ENCODE data around the gene TBC1D14.

DNA sequence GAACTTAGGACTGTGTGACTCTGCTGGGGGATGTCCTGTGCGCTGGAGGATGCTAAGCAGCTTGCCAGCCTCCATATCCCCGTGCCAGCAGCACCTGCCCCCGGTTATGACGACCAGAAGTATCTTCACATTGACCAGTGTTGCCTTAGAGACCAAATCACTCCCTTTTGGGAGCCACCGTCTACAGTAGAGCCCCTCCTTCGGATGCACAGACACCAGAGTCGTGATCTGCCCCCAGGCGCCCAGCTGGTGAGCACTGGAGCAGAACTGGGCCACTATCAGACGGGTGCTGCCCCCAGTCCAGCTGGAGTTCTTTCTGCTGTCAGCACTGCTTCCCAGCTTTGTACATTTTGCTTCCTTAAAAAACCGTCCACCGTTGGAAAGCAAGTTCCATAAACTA lies 103.5 kb downstream of the TBC1D14 start:
- TF ChIP-seq RARB (CRISPR knock-in tag; IDR thresholded peaks at IDR 0.05) (no peak), CSDC2 (CRISPR knock-in tag; IDR thresholded peaks at IDR 0.05) (no peak), OSR1 (CRISPR knock-in tag; IDR thresholded peaks at IDR 0.05) (no peak), ZFP3 (CRISPR knock-in tag; IDR thresholded peaks at IDR 0.05) (no peak), ZNF565 (CRISPR knock-in tag; conservative IDR thresholded peaks at IDR 0.05; ENCODE audit: low read depth) (no peak), ARNTL (CRISPR knock-in tag; IDR thresholded peaks at IDR 0.05; ENCODE audit: borderline replicate concordance, low read depth) (no peak), CSRNP3 (CRISPR knock-in tag; IDR thresholded peaks at IDR 0.05) (no peak), GLIS3 (CRISPR knock-in tag; IDR thresholded peaks at IDR 0.05) (no peak)
- TF ChIP-seq, protein P1, sequence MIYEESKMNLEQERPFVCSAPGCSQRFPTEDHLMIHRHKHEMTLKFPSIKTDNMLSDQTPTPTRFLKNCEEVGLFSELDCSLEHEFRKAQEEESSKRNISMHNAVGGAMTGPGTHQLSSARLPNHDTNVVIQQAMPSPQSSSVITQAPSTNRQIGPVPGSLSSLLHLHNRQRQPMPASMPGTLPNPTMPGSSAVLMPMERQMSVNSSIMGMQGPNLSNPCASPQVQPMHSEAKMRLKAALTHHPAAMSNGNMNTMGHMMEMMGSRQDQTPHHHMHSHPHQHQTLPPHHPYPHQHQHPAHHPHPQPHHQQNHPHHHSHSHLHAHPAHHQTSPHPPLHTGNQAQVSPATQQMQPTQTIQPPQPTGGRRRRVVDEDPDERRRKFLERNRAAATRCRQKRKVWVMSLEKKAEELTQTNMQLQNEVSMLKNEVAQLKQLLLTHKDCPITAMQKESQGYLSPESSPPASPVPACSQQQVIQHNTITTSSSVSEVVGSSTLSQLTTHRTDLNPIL (CRISPR knock-in tag; IDR thresholded peaks at IDR 0.05; ENCODE audit: low read depth) = no peak
- TF ChIP-seq, protein P2, sequence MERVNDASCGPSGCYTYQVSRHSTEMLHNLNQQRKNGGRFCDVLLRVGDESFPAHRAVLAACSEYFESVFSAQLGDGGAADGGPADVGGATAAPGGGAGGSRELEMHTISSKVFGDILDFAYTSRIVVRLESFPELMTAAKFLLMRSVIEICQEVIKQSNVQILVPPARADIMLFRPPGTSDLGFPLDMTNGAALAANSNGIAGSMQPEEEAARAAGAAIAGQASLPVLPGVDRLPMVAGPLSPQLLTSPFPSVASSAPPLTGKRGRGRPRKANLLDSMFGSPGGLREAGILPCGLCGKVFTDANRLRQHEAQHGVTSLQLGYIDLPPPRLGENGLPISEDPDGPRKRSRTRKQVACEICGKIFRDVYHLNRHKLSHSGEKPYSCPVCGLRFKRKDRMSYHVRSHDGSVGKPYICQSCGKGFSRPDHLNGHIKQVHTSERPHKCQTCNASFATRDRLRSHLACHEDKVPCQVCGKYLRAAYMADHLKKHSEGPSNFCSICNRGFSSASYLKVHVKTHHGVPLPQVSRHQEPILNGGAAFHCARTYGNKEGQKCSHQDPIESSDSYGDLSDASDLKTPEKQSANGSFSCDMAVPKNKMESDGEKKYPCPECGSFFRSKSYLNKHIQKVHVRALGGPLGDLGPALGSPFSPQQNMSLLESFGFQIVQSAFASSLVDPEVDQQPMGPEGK (CRISPR knock-in tag; IDR thresholded peaks at IDR 0.05; ENCODE audit: borderline replicate concordance) = no peak
